ENCODE results near the gene TM7SF2. TPM values are rescaled to one million over a fixed set of nuclear protein-coding genes. Genes with fewer than 3 reads are reported as not detected.

Gene TM7SF2
- total and polyA plus RNA-seq, 2 donors from 2014 or later, result 20.9 to 88.2 TPM

DNA sequence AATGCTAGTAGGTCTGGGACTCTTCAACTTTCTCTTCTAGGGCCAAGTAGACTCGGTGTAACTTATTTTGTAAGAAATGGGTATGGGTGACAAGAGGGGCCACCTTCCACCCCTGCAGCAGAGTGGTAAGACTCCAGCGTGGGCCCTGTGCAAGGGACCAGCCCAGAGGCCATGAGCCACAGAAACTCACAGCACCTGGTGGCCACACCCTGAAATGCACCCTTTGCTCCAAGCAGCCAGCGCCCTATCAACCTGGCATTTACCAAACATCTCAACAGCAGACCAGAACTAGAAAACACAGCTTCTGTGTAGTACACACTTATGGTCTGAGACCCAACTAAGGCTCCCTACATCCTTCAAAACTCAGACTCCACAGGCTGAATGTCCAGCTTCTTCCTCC is 33.5 kb upstream of the TM7SF2 start:
- no peaks in the 10 kb centered on the region for H3K4me1 ChIP-seq (ENCODE audit: control insufficient read depth in 2 of 3, insufficient read depth in 2 of 3, low read depth in 1 of 3, low read length in 3 of 3)
- H3K36me3 ChIP-seq (ENCODE audit: control insufficient read depth in 2 of 3, insufficient read depth in 3 of 3, low read length in 3 of 3), result no peaks in the 10 kb centered on the region
- no peaks in the 10 kb centered on the region for H3K9me3 ChIP-seq (ENCODE audit: control insufficient read depth in 2 of 3, insufficient read depth in 1 of 3, low read length in 3 of 3)
- no peak overlapping the region for H3K9ac ChIP-seq (ENCODE audit: low read length in 3 of 3)
- peak in 3 of 5 donors; percentile 20 to 37 (median 24) for DNase-seq
- no peak for FAIRE-seq
- TF ChIP-seq, protein P1, sequence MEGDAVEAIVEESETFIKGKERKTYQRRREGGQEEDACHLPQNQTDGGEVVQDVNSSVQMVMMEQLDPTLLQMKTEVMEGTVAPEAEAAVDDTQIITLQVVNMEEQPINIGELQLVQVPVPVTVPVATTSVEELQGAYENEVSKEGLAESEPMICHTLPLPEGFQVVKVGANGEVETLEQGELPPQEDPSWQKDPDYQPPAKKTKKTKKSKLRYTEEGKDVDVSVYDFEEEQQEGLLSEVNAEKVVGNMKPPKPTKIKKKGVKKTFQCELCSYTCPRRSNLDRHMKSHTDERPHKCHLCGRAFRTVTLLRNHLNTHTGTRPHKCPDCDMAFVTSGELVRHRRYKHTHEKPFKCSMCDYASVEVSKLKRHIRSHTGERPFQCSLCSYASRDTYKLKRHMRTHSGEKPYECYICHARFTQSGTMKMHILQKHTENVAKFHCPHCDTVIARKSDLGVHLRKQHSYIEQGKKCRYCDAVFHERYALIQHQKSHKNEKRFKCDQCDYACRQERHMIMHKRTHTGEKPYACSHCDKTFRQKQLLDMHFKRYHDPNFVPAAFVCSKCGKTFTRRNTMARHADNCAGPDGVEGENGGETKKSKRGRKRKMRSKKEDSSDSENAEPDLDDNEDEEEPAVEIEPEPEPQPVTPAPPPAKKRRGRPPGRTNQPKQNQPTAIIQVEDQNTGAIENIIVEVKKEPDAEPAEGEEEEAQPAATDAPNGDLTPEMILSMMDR (IDR thresholded peaks at IDR 0.05; ENCODE audit: borderline replicate concordance, extremely low read depth, insufficient read depth), result peak; percentile 51
- intact Hi-C loops (cut with DNase I), result no loop called here
- no peak overlapping the region for H3K4me3 ChIP-seq (ENCODE audit: low read length in 3 of 3)
- no peak overlapping the region for H3K27ac ChIP-seq (ENCODE audit: low read depth in 2 of 2, low read length in 2 of 2)
- no peaks in the 10 kb centered on the region for H3K27me3 ChIP-seq (ENCODE audit: control insufficient read depth, insufficient read depth, low read length)

DNA sequence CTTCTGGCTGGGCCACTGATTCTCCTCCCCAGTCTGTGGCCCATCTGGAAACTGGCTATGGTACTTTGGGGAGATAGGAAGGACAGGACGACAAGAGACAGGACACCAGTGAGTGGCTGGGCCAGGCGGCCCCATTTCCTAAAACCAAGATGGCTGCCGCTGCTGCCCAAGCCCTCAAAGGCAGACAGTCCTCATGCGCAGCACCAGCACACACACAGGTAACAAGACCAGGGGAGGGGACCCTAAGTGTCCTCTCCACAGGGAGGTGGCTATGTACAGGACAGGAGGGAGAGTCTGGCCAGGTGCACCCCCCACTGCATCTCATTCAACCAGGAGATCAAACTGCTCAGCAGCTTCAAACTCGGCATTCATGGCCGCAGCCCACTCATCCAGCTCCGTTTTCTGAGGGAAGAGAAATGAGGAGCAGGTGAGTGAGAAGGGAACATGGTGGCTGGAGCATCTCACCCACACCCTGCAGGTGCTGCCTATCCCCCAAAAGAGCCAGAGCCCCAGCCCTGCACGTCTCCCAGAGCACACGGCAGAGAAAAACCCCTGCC is 32.8 kb upstream of the TM7SF2 start:
- TF ChIP-seq, protein P1 (IDR thresholded peaks at IDR 0.05; ENCODE audit: borderline replicate concordance, extremely low read depth, insufficient read depth), result no peak
- H3K4me1 ChIP-seq (ENCODE audit: control insufficient read depth in 2 of 3, insufficient read depth in 2 of 3, low read depth in 1 of 3, low read length in 3 of 3), result peaks cover 0 to 5% (median 4%) of the 10 kb centered on the region in 3 donors
- no peaks in the 10 kb centered on the region for H3K9me3 ChIP-seq (ENCODE audit: control insufficient read depth in 2 of 3, insufficient read depth in 1 of 3, low read length in 3 of 3)
- intact Hi-C loops (cut with DNase I), result no loop called here
- no peak overlapping the region for H3K27ac ChIP-seq (ENCODE audit: low read depth in 2 of 2, low read length in 2 of 2)
- H3K36me3 ChIP-seq (ENCODE audit: control insufficient read depth in 2 of 3, insufficient read depth in 3 of 3, low read length in 3 of 3), result no peaks in the 10 kb centered on the region
- no peak overlapping the region for H3K4me3 ChIP-seq (ENCODE audit: low read length in 3 of 3)
- no peak for DNase-seq
- H3K27me3 ChIP-seq (ENCODE audit: control insufficient read depth, insufficient read depth, low read length), result no peaks in the 10 kb centered on the region
- no peak overlapping the region for H3K9ac ChIP-seq (ENCODE audit: low read length in 3 of 3)
- no peak for FAIRE-seq

DNA sequence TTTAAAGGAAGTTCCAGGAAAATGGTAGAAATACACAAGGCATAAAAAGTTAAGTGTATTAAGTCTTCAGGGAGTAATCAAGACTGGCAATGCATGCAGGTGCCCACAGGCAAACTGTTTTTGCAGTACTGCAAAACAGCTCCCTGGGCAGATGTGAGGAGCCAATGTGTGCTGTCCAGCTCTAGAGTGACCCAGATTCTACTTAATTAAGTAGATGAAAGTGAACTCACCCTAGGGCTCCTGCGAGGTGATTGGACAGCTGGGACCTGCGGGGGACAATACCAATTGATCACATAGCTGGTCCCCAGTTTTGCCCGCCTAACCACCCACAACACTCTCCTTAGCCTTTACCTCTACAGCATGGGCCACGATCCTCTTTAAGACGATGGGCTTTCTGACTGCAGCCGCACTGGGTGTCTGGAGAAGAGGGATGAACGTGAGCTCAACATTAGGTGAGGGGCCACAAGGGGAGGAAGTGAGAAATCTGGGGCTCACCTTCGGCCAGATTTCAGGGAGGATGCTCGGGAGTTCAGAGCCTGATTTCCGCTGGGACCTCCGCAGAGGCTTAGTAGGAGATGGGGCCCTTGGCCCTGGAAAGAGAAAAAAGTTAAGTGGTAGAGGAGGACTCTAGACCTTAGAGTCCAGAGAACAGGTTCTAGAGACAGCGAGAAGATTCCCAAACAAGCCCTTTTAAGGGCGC is 28.4 kb upstream of the TM7SF2 start:
- intact Hi-C loops (cut with DNase I), result no loop called here
- DNase-seq, result no peak
- Histone ChIP-seq H3K4me1 (ENCODE audit: control insufficient read depth in 2 of 3, insufficient read depth in 2 of 3, low read depth in 1 of 3, low read length in 3 of 3) (peaks cover 0 to 18% (median 9%) of the 10 kb centered on the region in 3 donors), H3K36me3 (ENCODE audit: control insufficient read depth in 2 of 3, insufficient read depth in 3 of 3, low read length in 3 of 3) (peaks cover 8 to 20% (median 12%) of the 10 kb centered on the region in 3 donors), H3K9ac (ENCODE audit: low read length in 3 of 3) (peak overlapping the region in 2 of 3 donors; percentile 47 to 94), H3K27ac (ENCODE audit: low read depth in 2 of 2, low read length in 2 of 2) (peak overlapping the region in 1 of 2 donors; percentile 95), H3K27me3 (ENCODE audit: control insufficient read depth, insufficient read depth, low read length) (no peaks in the 10 kb centered on the region), H3K9me3 (ENCODE audit: control insufficient read depth in 2 of 3, insufficient read depth in 1 of 3, low read length in 3 of 3) (no peaks in the 10 kb centered on the region), H3K4me3 (ENCODE audit: low read length in 3 of 3) (peak overlapping the region; percentile 56 to 97 (median 91))
- TF ChIP-seq, protein P1 (IDR thresholded peaks at IDR 0.05; ENCODE audit: borderline replicate concordance, extremely low read depth, insufficient read depth), result no peak
- no peak for FAIRE-seq
